SKM-1 treated with dmso at 0.1 percent for 144 hours (cell line): ENCODE data around the gene VAV3.
A peak's percentile ranks its signal among the peaks of the same experiment; 100 is the strongest.
"Not testable (repeated sequence)": the region's sequence is repeated elsewhere in the genome, so short reads cannot be mapped to it uniquely, and the experiment has no call there.

Source experiments
- DNase-seq: peaks from one replicate; lab custom pipeline; 2025; ENCODE audit not compliant: unreplicated experiment; lab: John Stamatoyannopoulos, UW

The VAV3 gene, protein sequence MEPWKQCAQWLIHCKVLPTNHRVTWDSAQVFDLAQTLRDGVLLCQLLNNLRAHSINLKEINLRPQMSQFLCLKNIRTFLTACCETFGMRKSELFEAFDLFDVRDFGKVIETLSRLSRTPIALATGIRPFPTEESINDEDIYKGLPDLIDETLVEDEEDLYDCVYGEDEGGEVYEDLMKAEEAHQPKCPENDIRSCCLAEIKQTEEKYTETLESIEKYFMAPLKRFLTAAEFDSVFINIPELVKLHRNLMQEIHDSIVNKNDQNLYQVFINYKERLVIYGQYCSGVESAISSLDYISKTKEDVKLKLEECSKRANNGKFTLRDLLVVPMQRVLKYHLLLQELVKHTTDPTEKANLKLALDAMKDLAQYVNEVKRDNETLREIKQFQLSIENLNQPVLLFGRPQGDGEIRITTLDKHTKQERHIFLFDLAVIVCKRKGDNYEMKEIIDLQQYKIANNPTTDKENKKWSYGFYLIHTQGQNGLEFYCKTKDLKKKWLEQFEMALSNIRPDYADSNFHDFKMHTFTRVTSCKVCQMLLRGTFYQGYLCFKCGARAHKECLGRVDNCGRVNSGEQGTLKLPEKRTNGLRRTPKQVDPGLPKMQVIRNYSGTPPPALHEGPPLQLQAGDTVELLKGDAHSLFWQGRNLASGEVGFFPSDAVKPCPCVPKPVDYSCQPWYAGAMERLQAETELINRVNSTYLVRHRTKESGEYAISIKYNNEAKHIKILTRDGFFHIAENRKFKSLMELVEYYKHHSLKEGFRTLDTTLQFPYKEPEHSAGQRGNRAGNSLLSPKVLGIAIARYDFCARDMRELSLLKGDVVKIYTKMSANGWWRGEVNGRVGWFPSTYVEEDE

GRCh38 chr1:107965110-107965991 lies at the start of gene VAV3:
TSS of gene VAV3 (minus strand) at chr1:107965180. CDS start at chr1:107964869, 311 bp downstream.
- DNase-seq, result peak; percentile 87

- no peak for DNase-seq
Measured at GRCh38 chr1:108012553-108012952, 47.6 kb upstream of the VAV3 start.

DNA sequence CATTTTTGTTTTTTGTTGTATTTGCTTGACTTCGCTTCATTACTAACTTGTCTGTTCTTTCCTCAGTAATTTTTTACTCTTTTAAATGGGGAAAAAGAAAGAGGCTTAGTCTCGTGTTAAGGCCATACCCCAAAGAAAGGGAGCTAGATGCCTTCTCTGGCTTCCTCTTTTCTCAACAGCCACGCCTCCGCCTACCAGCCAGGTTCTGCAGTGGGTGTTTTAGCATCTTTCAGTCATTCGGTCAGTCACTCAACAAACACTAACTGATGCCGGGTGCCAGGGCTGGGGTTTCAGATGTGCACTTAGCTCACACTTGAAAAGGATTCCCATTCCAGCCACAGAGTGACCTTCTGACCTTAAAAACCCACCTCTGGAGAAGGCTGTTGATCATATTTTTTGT lies 46.3 kb upstream of the VAV3 start:
- DNase-seq, result no peak

- no peak for DNase-seq
Measured at GRCh38 chr1:108010581-108010980, 45.6 kb upstream of the VAV3 start.

DNA sequence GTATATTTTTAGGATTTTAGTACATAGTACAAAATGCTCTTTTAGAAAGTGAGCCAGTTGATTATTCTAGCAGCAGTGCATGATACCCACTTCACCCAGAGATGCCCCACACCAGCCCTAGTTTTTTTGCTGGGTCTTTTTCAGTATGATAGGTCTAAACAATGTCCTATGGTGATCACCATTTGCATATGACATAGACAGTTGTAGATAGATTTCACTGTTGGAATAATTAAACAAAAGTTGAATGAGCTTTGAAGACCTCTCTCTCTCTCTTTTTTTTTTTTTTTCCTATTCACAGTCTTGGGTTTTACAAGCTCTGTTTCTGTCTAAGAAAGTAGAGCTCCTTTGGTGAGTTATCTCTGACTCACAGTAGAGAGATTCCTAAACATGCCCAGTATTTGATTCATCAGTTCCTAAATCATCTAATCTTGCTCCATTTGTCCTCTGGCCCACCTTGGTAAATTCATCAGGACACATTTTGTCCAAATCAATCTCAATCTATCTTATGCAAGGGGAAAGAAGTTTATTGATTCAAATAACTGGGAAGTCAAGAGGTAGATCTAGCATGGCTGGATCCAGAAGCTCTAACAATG lies 44.7 kb upstream of the VAV3 start:
- DNase-seq, result no peak

DNA sequence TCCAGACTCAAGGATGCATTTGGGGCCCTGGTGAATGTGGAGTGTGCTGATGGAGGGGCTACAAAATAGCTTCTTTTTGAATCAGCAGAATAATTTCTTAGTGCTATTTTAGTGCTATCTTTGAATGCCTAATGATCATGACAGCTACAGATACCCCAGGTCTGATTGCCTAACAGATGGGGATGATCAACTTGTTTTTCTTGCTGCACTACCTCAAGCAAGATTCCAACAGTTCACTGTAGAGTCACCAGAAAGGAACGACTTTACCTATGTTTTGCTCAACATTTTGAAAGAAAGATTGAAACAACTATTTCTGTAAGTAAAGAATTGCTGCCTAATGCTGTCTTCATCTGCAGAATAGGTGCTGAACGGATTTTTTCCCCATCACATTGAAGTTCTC lies 42.6 kb upstream of the VAV3 start:
- DNase-seq, result no peak

DNA sequence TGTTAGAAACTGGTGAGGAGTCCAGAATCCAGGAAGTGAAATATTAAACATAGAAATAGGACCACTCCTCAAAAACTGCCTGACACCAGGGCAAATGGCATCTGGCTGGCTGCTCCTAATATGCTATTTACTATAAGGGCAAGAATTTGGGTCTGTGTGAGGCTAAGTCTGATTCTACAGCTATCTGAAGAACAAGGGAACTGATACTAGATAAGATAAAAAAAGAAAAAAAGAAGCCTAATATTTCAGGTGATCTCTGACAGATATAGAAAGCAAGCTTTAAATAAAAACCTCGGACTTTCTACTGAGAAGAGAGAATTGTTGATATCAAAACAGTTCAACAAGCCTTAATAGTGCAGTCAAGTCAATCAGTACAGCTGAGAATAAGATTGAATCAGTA lies 42.1 kb upstream of the VAV3 start:
- DNase-seq, result no peak

- DNase-seq, result not testable (repeated sequence)
Measured at GRCh38 chr1:108004919-108005318, 39.9 kb upstream of the VAV3 start.

GRCh38 chr1:108000620-108001111 lies 35.7 kb upstream of the VAV3 start:
- DNase-seq, result no peak

DNA sequence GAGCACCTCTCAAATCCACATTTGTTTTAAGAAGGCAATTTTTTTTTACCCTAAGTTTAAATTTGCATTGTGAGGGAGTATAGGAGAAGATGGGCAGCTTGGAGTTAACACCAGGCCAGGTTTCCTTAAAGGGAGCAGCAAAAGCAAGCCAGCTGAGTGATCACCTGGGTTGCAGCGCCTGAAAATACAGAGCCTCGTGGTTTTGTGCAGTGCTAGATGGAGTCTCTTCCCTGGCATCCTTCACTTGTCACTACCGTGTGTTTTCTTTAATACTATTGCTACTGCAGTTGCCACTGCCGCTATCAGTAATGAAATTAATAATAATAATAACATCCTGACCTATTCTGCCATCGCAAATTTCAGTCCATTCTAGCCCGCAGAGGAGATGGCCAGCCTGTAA lies 35.2 kb upstream of the VAV3 start:
- no peak for DNase-seq

GRCh38 chr1:107997866-107998265 lies 32.9 kb upstream of the VAV3 start:
- DNase-seq, result no peak

- no peak for DNase-seq
Measured at GRCh38 chr1:107993920-107994319, 28.9 kb upstream of the VAV3 start.

GRCh38 chr1:107992347-107992746 lies 27.4 kb upstream of the VAV3 start:
- no peak for DNase-seq

DNA sequence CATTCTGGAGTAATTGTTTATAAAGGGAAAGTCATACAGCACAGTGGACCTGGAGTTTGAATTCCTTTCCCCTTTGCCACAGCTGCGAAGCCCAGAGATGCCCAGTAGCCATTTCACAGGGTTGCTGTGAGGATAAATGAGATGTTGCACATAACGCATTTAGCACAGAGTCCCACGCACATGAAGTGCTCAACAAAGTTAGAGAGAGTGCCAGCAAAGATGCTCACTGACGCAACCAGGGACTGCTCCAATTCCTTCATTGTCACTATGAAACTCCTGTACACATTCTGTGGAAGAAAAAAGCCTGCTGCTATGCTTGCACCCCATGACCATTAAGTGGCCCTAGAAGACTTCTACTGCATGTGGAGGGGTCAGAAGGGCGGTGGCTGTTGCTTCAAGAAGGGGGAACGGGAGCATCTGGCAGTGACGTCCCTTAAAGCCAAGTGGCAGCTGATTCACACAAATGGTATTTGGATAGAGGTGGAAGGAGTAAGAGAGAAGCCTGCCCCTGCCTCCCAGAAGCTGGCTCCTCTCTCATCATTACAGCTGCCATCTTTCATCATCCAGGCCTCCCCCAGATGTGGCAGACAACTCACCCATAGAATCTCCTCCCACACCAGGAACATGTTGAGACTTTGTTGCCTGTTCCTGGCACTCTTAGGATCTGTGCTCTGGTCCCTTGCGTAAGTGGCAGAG lies 26.5 kb upstream of the VAV3 start:
- no peak for DNase-seq

GRCh38 chr1:107990606-107991005 lies 25.6 kb upstream of the VAV3 start:
- DNase-seq, result no peak

- no peak for DNase-seq
Measured at GRCh38 chr1:107981277-107981676, 16.3 kb upstream of the VAV3 start.

DNA sequence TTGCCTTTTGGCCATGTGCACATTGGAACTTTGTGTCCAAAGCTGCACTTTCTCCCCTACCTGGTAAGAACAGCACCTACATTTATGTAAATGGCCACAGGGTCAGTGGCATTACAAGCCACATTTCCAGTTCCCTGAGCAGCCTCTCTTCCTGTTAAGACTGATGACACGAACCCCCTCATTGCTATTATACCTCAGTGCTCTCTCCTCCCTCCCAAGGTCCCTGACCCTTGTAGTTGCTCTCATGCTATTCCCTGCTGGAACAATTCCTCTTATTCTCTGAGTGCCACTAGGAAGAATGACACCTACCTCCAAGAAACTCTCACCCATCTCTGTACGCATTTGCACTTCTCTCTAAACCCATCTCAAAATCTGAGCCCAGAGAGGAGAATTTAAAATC lies 14.9 kb upstream of the VAV3 start:
- no peak for DNase-seq

DNA sequence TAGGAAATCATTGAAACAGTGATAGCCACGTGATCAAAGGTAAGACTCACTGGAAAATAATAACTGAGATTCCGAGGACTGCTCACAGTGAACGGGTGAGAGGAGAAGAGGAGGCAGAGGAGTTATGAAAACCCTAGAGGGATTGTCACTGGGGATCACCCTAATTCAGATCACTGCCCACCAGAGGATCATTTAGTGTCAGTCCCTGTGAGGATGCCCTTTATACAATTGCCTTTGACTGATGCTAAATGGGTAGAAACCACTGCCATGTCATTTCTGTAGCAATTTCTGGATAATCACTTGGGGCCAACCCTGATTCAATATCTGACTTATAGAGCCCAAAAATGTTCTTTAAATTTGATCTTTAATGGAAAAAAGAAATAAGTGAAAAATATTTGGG lies 14.1 kb upstream of the VAV3 start:
- no peak for DNase-seq

- DNase-seq, result no peak
Measured at GRCh38 chr1:107976836-107977235, 11.9 kb upstream of the VAV3 start.

DNA sequence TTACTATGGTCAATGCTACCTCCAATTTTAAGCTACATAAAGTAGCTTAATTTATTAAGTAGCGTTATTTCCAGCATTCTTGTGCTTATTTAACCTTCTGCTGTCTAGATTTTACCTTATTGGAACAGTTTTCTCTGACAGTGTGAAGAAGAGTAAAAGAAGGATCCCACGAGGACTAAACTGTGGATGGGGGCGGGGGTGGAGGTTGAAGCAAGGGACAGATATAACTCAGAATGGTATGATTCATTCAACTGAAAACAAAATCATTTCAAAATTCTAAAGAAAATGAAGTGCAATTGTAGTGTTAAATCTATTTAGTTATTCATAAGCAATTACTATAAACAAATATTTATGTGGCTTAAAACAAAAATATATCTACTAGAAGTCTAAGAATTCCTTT lies 11.5 kb upstream of the VAV3 start:
- DNase-seq, result no peak
